Measurements from ENCODE around the gene LIPA.
"Not testable (repeated sequence)": the region's sequence is repeated elsewhere in the genome, so short reads cannot be mapped to it uniquely, and the experiment has no call there.

The LIPA gene

GRCh38 chr10:89207181-89207800, 44.3 kb downstream of the LIPA start, which contains the start of gene CH25H:
Gene CH25H, minus strand, starts transcription at chr10:89207317. Its CDS starts 25 bp downstream, at chr10:89207292.
- DNase-seq = no peak

DNA sequence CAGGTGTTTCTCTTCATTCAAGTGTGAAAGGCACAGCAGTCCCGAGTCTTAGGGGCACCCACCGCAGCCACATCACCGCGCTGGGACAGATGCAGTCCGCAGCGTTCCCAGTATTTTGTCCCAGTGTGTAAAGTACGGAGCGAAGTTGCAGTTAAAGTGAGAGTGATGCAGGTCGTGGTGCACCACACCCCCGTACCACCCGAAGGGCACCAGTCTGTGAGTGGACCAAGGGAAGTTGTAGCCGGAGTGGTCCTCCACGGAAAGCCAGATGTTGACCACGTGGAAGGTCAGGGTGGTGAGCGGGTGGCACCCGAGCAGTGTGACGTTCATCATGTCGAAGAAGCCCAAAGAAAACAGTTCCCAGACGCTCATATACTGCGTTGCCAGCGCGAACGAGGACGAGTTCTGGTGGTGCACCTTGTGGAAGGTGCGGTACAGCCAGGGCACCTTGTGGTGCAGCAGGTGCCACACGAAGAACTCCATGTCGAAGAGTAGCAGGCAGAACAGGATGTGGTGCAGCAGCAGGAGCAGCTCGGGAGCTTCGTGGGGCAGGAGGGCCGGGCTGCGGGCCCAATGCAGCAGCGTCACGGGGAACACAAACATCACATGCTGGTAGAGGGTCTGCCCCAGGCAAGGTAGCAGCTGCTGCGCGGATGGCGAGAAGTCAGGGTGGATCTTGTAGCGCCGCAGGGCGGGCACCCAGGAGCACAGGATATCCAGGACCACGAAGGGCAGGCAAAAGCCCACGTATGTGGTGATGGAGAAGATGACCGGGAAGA, 45.0 kb downstream of the LIPA start:
- peak; percentile 38 for DNase-seq

DNA sequence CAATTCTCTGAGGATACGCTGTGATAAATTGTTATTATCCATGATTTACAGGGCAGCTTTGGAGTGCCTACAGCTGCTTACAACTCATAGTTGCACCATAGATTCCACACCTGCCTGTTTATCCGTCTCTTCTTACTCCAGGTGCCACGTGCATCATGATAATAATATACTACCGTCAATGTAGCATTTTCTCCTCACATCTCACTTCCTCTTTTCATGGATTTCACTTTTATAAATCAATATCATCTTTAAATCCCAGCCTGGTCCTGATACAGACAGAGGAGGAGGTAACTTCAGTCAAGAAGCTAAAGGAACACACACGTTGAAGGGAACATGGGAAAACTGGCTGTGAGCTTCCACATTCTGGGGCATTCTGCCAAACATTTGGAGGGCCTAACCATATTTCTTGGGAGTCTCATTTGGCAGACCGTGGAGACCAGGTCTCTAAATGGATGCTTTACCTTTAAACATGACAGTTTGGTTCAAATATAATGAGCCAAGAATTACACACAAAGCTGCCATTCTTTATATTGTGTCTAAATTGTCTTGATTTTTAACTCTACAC, 46.9 kb downstream of the LIPA start:
- no peak for DNase-seq

DNA sequence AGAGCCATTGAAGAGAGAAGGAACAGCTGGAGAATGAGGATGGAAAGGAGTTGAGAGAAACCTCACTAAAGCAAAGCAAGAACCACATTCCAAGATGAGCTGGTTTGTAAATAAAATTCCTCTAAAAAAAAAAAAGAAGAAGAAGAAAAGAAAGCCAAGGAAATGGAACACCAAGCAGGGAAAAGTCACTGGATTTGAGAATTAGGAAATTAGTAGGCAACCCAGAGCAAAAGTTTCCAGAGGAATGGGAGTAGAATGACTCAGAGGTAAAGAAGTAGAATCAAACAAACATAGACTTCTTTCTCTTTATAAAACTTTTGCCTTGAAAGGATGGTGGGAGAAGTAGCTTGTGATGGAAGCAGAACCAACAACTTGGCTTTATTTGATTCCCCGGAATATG, 48.3 kb downstream of the LIPA start:
- no peak for DNase-seq

GRCh38 chr10:89202033-89202425, 49.5 kb downstream of the LIPA start:
- no peak for DNase-seq

DNA sequence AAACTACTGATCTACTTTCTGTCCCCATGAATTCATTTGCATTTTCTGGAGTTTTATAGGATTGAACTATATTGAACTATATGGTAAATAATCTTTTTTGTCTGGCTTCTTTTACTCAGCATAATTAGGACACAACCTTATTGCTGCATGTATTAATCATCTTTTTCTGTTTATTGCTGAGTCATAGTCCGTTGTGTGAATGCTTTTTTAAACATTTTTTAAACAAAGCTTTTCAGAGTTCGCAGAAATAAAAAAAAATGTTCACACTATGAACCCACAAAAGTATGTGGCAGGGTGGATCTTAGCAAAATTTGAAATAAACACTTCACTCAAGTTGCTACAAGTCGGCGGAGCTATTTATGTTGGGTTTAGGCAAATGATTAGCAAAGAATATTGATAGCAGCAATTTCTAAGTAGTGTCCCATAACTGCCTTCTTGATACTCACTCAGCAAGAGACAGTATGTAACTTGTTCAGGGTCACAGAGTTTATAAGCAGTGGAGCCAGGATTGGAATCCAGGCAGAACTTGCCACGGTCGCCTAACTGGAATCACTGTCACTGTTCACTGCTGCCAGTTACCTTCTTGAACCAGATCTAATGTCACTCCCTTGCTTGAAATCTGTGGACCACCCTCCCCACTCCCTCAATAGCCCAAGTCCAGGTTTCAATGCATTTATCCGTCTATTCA, 50.1 kb downstream of the LIPA start:
- no peak for DNase-seq

DNA sequence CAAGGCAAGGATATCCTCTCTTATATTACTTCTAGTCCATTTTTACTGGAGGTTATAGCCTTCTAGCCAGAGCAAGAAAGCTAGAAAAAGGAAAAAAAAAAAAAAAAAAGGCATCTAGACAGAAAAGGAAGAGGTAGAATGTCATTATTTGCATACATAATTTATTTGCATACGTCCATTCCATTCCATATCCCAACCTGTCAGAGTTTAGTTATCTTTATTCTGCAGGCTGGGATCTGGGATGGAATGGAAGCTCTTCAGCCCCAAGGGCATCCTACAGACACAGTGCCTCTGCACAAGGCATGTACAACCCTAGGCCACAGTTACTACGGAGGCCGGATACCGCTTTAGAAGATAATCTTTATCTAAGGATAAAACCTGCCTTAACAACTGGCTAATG, 54.1 kb downstream of the LIPA start:
- DNase-seq = no peak

DNA sequence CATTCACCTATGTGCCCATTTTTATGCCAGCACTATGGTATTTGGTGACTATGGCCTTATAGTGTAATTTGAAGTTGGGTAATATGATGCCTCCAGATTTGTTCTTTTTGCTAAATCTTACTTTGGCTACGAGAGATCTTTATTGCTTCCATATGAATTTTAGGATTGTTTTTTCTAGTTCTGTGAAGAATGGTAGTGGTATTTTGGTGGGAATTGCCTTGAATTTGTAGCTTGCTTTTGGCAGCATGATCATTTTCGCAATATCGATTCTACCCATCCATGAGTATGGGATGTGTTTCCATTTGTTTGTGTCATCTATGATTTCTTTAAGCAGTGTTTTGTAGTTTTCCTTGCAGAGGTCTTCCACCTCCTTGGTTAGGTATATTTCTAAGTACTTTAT, 60.3 kb downstream of the LIPA start:
- DNase-seq = not testable (repeated sequence)

GRCh38 chr10:89189211-89189734, 62.3 kb downstream of the LIPA start:
- no peak for DNase-seq

DNA sequence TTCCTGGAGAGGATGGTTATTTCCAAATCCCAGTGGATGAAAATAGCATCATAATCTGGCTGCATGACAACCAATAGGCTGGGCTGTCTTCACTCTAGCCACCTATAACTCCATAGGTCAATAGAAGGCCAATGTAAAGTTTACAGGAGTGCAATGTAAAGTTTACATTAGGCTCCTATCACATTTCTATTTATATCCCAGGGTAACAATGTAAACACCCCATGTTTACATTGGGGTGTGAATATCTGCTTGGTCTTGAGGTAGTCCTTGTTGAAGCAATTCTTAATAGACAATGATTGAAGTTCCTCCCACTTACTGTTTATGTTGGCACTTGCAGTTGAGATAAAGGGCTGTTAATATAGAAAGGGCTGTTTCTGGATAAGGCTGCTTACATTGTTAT, 65.9 kb downstream of the LIPA start:
- no peak for DNase-seq

- no peak for DNase-seq
These were observed 66.9 kb downstream of the LIPA start for GRCh38 chr10:89184638-89185037.

DNA sequence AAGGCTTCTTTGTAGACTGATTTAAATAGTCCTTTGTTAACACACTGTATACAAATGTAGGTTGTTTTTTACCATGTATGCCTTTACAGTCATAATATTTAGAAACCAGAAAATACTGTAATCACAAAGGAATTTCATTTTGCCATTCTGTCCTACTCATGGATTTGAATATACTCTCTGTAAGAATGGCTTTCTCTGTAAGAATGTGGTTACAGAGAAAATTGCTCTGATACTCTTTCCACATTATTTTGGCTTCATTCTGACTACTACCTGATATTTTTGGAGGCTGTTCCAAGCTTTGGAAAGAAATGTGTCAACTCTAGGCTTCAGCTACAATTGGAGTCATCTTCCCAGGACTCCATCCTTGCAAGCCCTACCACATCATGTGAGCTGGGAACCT, 68.0 kb downstream of the LIPA start:
- DNase-seq = no peak

GRCh38 chr10:89182894-89183293, 68.7 kb downstream of the LIPA start:
- DNase-seq = no peak

DNA sequence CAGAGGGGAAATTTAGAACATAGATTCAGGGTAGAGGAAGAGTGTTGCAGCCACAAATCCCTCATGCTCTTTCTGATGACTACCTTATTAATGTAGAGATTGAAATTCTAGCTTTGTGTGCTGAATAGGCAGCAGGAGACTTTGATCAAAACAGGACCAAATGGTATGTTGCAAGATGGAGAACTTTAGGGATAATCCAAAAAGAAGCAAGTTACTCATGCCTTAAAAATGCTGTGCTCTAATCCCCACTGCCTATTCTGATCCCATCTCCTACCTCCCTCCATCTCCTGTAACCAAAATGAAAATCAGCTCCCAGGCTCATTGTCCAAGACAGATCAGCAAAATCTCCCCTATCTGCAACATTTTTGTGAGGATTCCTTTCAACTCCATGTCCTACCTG, 75.8 kb downstream of the LIPA start:
- no peak for DNase-seq

GRCh38 chr10:89173075-89173474, 78.5 kb downstream of the LIPA start:
- DNase-seq = no peak

GRCh38 chr10:89171996-89172395, 79.6 kb downstream of the LIPA start:
- no peak for DNase-seq

DNA sequence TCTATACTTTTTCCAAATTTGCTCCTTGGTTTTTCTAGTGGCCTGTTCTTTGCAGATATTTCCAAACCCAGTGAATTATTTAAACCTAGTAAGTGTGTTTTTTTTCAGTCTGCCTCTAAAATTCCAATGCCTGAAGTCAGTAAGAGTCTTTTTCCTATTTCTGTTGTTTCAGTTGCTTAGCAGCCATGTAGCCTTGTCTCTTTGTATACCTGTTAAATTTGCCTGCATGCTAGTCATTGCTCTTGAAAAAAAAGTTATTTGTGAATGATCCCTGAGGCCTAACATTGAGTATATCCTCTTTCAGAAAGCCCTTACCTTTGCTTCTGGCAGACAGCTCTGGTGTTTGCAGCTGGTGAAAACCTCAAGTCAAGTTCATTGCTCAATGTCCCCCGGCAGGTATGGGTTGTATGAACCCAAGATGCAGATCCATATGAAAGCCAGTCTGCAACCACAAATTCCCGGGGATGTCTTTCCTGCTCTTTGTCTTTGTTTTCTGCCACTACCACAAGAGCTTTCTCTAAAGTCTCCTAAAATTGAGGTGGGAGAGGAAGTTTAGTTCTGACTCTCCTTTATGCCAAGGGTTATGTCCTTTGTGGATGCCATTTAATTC, 80.2 kb downstream of the LIPA start:
- no peak for DNase-seq

- DNase-seq = not testable (repeated sequence)
These were observed 83.1 kb downstream of the LIPA start for GRCh38 chr10:89168354-89168900.

GRCh38 chr10:89167915-89168314, 83.7 kb downstream of the LIPA start:
- DNase-seq = no peak

DNA sequence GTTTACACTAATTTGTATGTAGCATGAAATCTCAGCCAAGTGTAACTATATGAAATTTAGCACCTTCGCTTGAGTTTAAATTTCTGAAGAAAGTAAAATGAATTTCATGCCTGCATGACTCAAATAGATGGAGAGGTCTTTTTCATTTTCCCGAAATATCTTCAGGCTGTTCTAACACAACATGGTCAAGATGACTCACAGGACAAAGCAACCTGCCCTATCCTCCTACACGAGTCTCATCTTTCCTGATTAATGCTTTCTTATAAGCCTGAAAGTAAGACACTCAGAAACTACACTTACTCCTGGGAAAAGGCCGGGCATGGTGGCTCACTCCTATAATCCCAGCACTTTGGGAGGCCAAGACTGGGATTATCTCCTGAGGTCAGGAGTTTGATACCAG, 85.7 kb downstream of the LIPA start:
- no peak for DNase-seq

DNA sequence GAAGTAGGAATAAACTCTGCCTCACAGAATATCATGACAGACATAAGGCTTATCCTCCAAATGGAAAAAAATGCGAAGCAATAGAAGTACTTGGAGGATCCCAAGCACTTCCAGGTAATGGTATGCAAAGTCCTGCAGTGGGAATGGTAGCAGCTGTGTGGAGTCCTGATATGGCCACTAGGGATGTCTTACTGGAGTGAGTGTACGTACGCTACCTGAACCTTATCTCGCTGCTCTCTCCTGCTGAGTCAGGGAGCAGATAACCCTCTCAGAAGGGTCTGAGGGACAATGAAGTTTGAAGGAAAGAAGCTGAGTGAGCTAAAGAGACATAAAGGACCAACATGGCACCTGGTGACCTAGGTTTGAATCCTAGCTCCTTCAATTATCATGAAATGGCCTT, 86.7 kb downstream of the LIPA start:
- no peak for DNase-seq

DNA sequence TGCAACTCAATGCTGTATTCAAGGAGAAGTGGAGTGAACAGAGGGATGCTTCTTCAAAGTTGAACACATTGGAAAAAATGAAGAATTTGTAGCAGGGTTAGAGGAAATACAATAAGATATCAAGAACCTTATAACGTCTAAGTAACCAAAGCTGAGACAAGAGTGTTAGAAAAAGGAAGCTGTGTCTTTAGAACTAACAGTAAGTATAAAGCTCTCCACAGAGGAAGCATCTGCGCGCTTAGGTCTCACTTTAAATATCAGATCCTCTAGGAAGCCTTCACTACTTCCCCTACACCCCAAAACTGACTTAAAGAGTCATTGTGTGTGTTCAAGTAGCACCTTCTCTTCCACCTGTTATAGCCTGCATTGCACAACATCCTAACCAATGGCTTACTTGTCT, 87.5 kb downstream of the LIPA start:
- no peak for DNase-seq

Measured in activated CD4-positive, CD25-positive, alpha-beta regulatory T cell treated with anti-CD3 and anti-CD28 coated beads, Interleukin-2, amount 50 U/mL, for 72 hours (primary cell).